K562 (cell line): ENCODE data around the gene PAN2. TPM values are rescaled to one million over a fixed set of nuclear protein-coding genes. Genes with fewer than 3 reads are reported as not detected.

Experiments used
- ATAC-seq: fragments of 200-7000 bp; cut with Tn5 transposase; 3 replicates; pipeline ENCODE4 v1.9.1; 2020; ENCODE audit warnings: moderate library complexity
- BruUV-seq: library from RNA; stranded (reverse); fragments of 400-500 nt; replicated peaks from 2 replicates; lab custom pipeline; 2021; lab: Mats Ljungman, UMichigan
- CTCF ChIA-PET: fragments of 300-600 bp; formaldehyde crosslinking; extraction: SDS; loops from one replicate; lab custom pipeline; 2021; ENCODE audit warnings: low intra/inter-chr PET ratio; lab: Yijun Ruan, JAX
- POLR2A ChIA-PET: fragments of 300-600, 350-650 bp; sonication (Branson Sonifier 250); formaldehyde crosslinking; extraction: SDS; loops from one replicate; lab custom pipeline; 2021; ENCODE audit warnings: antibody characterized with exemption, inconsistent platforms; lab: Yijun Ruan, JAX
- DNase-seq, 4 experiments: peaks; one replicate each; pipeline versions ENCODE4 v3.0.0 to v3.0.0-alpha.2; 2011 to 2018; ENCODE audit warnings: low spot score in 3 of 4, mixed read lengths in 3 of 4; ENCODE audit errors: extremely low read depth in 1 of 4
- FAIRE-seq: peaks from 2 replicates; lab custom pipeline; 2011; peaks lifted over from hg19 to GRCh38; lab: Jason Lieb, UNC
- H2AFZ ChIP-seq: 2 replicates; pipeline ENCODE4 v1.6.0; 2011; ENCODE audit warnings: low read depth, low read length, control low read depth, inconsistent platforms
- H3K27ac ChIP-seq: fragments of 200-600 bp; 3 replicates; pipeline ENCODE4 v1.8.0; 2011; ENCODE audit warnings: low read depth, mild to moderate bottlenecking, control low read depth, inconsistent platforms, low read length, moderate library complexity, mixed read lengths; ENCODE audit errors: extremely low read depth
- H3K27me3 ChIP-seq, 2 experiments: fragments of 300-600 bp in 1 of 2; 2 replicates in 1 of 2; 3 replicates in 1 of 2; pipeline versions ENCODE4 v1.6.0 to v1.8.0; 2011; ENCODE audit warnings: inconsistent platforms in 2 of 2, low read length in 2 of 2, mild to moderate bottlenecking in 1 of 2, mixed read lengths in 1 of 2, moderate library complexity in 1 of 2; ENCODE audit not compliant: control insufficient read depth in 2 of 2, insufficient read depth in 2 of 2
- H3K36me3 ChIP-seq: fragments of 300-600 bp; 3 replicates; pipeline ENCODE4 v1.8.0; 2011; ENCODE audit warnings: mild to moderate bottlenecking, low read length, inconsistent platforms; ENCODE audit not compliant: control insufficient read depth, insufficient read depth
- H3K4me1 ChIP-seq, 2 experiments: fragments of 200-600 bp in 1 of 2; replicated peaks in 1 of 2; 2 replicates in 1 of 2; 3 replicates in 1 of 2; pipeline versions ENCODE4 v1.5.1 to v1.8.0; 2011; ENCODE audit warnings: inconsistent platforms in 2 of 2, low read length in 2 of 2, mild to moderate bottlenecking in 1 of 2, mixed read lengths in 1 of 2, moderate library complexity in 1 of 2; ENCODE audit not compliant: control insufficient read depth in 2 of 2, insufficient read depth in 2 of 2
- H3K4me2 ChIP-seq: 2 replicates; pipeline ENCODE4 v1.6.1; 2011; ENCODE audit warnings: low read length, control low read depth, inconsistent platforms, mixed read lengths; ENCODE audit not compliant: insufficient read depth
- H3K4me3 ChIP-seq: fragments of 200-600 bp; sonication (generic), shearing (Covaris generic); 2 replicates; pipeline ENCODE4 v1.5.1; 2016; ENCODE audit warnings: control low read depth, inconsistent platforms
- H3K79me2 ChIP-seq: fragments of 200-600 bp; 3 replicates; pipeline ENCODE4 v1.8.0; 2011; ENCODE audit warnings: low read length, inconsistent platforms; ENCODE audit not compliant: control insufficient read depth, insufficient read depth
- H3K9ac ChIP-seq, 2 experiments: 2 replicates each; pipeline versions ENCODE4 v1.6.0 to v1.6.1; 2011; ENCODE audit warnings: low read depth in 2 of 2, low read length in 2 of 2, control low read depth in 1 of 2, inconsistent platforms in 1 of 2, mild to moderate bottlenecking in 1 of 2, mixed read lengths in 1 of 2; ENCODE audit not compliant: insufficient read depth in 1 of 2
- H3K9me1 ChIP-seq: one replicate; pipeline ENCODE4 v1.6.0; 2011; ENCODE audit warnings: inconsistent platforms, mild to moderate bottlenecking, low read length, moderate library complexity; ENCODE audit not compliant: control insufficient read depth, insufficient read depth
- H3K9me3 ChIP-seq: replicated peaks from 2 replicates; pipeline ENCODE4 v1.5.1; 2011; ENCODE audit warnings: low read depth, low read length, inconsistent platforms; ENCODE audit not compliant: control insufficient read depth, insufficient read depth
- H4K20me1 ChIP-seq: replicated peaks from 2 replicates; pipeline ENCODE4 v1.6.1; 2011; ENCODE audit warnings: low read length, inconsistent platforms, mixed read lengths; ENCODE audit not compliant: control insufficient read depth, insufficient read depth
- GATA2 ChIP-seq: sonication (generic); formaldehyde crosslinking; IDR thresholded peaks from 2 replicates; pipeline ENCODE4 v1.4.0; 2020; ENCODE audit warnings: mild to moderate bottlenecking, missing genetic modification reagents
- KDM1A ChIP-seq, 2 experiments: fragments of 450-650 bp; IDR thresholded peaks; 2 replicates each; pipeline ENCODE4 v1.6.1; 2016; ENCODE audit warnings: mild to moderate bottlenecking in 2 of 2
- NCOA1 ChIP-seq: fragments of 450-650 bp; IDR thresholded peaks from 2 replicates; pipeline ENCODE4 v1.6.1; 2016; ENCODE audit warnings: low read depth
- NFIX ChIP-seq: fragments of 250-450 bp; sonication (Bioruptor Pico); IDR thresholded peaks from 2 replicates; pipeline ENCODE4 v1.4.0; 2020; ENCODE audit warnings: low read depth, mild to moderate bottlenecking, moderate library complexity
- RBM25 ChIP-seq: fragments of 200-400 bp; formaldehyde crosslinking; IDR thresholded peaks from 2 replicates; pipeline ENCODE4 v1.6.1; 2018; ENCODE audit warnings: low read length, low read depth, moderate library complexity; ENCODE audit not compliant: severe bottlenecking
- SREBF1 ChIP-seq: fragments of 150-350 bp; IDR thresholded peaks from 2 replicates; pipeline ENCODE4 v1.6.1; 2014; ENCODE audit warnings: antibody characterized with exemption, low read depth, low read length, borderline replicate concordance
- SRF ChIP-seq, 2 experiments: fragments of 250-450, 450-650 bp in 1 of 2; sonication (Bioruptor Pico) in 1 of 2; sonication (generic) in 1 of 2; formaldehyde crosslinking; IDR thresholded peaks; 2 replicates each; pipeline versions ENCODE4 v1.5.0 to v1.5.1; 2020 to 2022; ENCODE audit warnings: mild to moderate bottlenecking in 1 of 2, missing genetic modification reagents in 1 of 2
- TFAM ChIP-seq: fragments of 250-450 bp; sonication (Bioruptor Pico); conservative IDR thresholded peaks from 2 replicates; pipeline ENCODE4 v1.5.0; 2021; ENCODE audit warnings: mild to moderate bottlenecking, moderate library complexity
- ZNF121 ChIP-seq: sonication (generic); formaldehyde crosslinking; conservative IDR thresholded peaks from 2 replicates; pipeline ENCODE4 v1.8.0; 2022; ENCODE audit warnings: missing genetic modification reagents
- ZNF324 ChIP-seq: fragments of 250-450 bp; sonication (Bioruptor Pico); IDR thresholded peaks from 2 replicates; pipeline ENCODE4 v1.4.0; 2020; ENCODE audit warnings: mild to moderate bottlenecking
- ZNF354B ChIP-seq: fragments of 250-450 bp; sonication (Bioruptor Pico); IDR thresholded peaks from 2 replicates; pipeline ENCODE4 v1.4.0; 2020
- ZNF766 ChIP-seq: fragments of 200-800 bp; sonication (Bioruptor generic); conservative IDR thresholded peaks from 2 replicates; pipeline ENCODE4 v1.6.1; 2016; ENCODE audit warnings: missing genetic modification characterization, missing compliant biosample characterization
- WGBS: fragments of 100-300 bp; shearing (Covaris generic); methylation state at CpG from one replicate; pipeline ENCODE4 v1.1.6; 2016; ENCODE audit warnings: low coverage, mixed read lengths; ENCODE audit not compliant: insufficient coverage; ENCODE audit errors: missing lambda C conversion rate; 5-methylcytosine and 5-hydroxymethylcytosine counted together
- in situ Hi-C: fragments of 300-500 bp; cut with MboI; formaldehyde crosslinking; loops from 4 replicates; pipeline ENCODE4 v1.15.0; 2018; ENCODE audit warnings: inconsistent platforms, mixed read lengths
- intact Hi-C: fragments of 100-400 bp; cut with micrococcal nuclease; formaldehyde crosslinking; loops from 2 replicates; pipeline ENCODE4 v1.14.2; 2022
- polyA plus RNA-seq, 8 experiments: library from polyadenylated mRNA; depleted of rRNA in 4 of 8; stranded (reverse) in 5 of 8; unstranded in 3 of 8; fragments of >200 nt; fragmentation: Nextera tagmentation in 2 of 8; fragmentation: Illumina TruSeq in 1 of 8; extraction: Ambion mirVana in 2 of 8; extraction: Trizol in 1 of 8; gene quantifications; 2 replicates each; pipeline versions ENCODE4 v1.2.1 to v1.2.3, GENCODE V29; 2011 to 2014; ENCODE audit warnings: inconsistent platforms in 1 of 8, missing spikeins in 1 of 8
- total RNA-seq, 7 experiments: library from RNA; depleted of rRNA in 6 of 7; stranded (reverse); fragments of >200 nt in 6 of 7; fragmentation: Illumina TruSeq in 2 of 7; extraction: Trizol in 2 of 7; gene quantifications; 2 replicates each; pipeline versions ENCODE4 v1.2.1 to v1.2.3, GENCODE V29; 2011 to 2021; ENCODE audit warnings: low replicate concordance in 1 of 7
- TF ChIP-seq, protein P1 (sequence below), 2 experiments: IDR thresholded peaks; 2 replicates each; pipeline ENCODE4 v1.6.1; 2011; ENCODE audit warnings: borderline replicate concordance in 1 of 2, control low read depth in 1 of 2, low read depth in 1 of 2, low read length in 1 of 2, mild to moderate bottlenecking in 1 of 2, mixed read lengths in 1 of 2, moderate library complexity in 1 of 2; ENCODE audit not compliant: insufficient read depth in 1 of 2, insufficient read length in 1 of 2, poor library complexity in 1 of 2, severe bottlenecking in 1 of 2; ENCODE audit errors: extremely low read depth in 1 of 2

Gene PAN2
- total and polyA plus RNA-seq, 9 of the 15 experiments (the other 6 are each of a cell fraction or from before 2014, with no cell fraction given), result 15.0 to 66.1 (median 25.9) TPM

DNA sequence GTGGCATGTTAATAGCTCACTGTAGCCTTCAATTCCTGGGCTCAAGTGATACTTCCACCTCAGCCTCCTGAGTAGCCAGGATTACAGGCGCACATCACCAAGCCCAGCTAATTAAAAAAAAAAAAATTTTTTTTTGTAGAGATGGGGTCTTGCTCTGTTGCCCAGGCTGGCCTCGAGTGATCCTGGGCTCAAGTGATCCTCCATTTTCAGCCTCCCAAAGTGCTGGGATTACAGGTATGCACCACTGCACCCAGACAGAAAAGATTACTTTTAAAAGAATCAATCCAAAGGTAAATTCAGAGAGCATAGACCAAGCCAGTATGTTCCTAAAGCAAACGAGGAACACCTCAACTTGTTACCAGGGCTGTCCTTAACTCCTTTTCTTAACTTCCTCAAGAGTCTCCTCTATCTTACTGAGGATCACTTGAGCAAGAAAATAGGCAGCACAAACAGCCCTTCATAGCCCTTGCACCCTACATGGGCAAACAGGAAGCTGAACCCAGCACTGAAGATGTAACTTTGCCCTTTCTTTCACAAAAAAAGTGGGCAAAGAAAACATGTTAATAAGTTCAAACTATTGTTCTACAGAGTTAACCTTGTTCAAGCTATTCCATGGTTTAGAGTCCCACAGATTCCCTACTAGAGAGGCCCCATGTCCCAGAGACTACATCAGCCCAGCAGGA lies 45.0 kb downstream of the PAN2 start:
- Histone ChIP-seq H3K4me2 (no peak overlapping the region), H2AFZ (no peak overlapping the region), H3K9ac (no peak overlapping the region), H3K4me3 (no peak overlapping the region), H3K27ac (0 out of 3 replicates have a peak overlapping the region, but pooled peaks have one; percentile 33), H3K79me2 (peaks cover 71% of the 10 kb centered on the region), H3K9me1 (no peaks in the 10 kb centered on the region), H3K36me3 (peaks cover 85% of the 10 kb centered on the region), H4K20me1 (peaks cover 6% of the 10 kb centered on the region; the same call in 1 of the 2 replicates), H3K9me3 (no peaks in the 10 kb centered on the region), H3K4me1 (no peaks in the 10 kb centered on the region; a peak in 1 of 5 replicates), H3K27me3 (no peaks in the 10 kb centered on the region)
- peak; percentile 13; the same call in 1 of the 3 replicates for ATAC-seq
- WGBS, result 81% methylated on average over 3 of the region's 3 CpGs
- FAIRE-seq, result no peak
- no TSS peak for BruUV-seq
- ChIA-PET POLR2A (interaction anchor here (0.8 to 3.0 kb wide), 7 partner anchors 8 to 84 kb away, joined by 3 to 18 read pairs (median 4); partner anchors contain the start of gene CS), CTCF (no interaction called here)
- in situ Hi-C loops (no loop called here), intact Hi-C loops (no loop called here)
- DNase-seq, result no peak
- TF ChIP-seq NFIX (CRISPR knock-in tag), result no peak
- no peak for TF ChIP-seq ZNF354B (CRISPR knock-in tag)
- TF ChIP-seq GATA2, result 0 out of 2 replicates have a peak, but pooled peaks have one; percentile 10
- TF ChIP-seq RBM25, result peak; percentile 16
- TF ChIP-seq, protein P1, sequence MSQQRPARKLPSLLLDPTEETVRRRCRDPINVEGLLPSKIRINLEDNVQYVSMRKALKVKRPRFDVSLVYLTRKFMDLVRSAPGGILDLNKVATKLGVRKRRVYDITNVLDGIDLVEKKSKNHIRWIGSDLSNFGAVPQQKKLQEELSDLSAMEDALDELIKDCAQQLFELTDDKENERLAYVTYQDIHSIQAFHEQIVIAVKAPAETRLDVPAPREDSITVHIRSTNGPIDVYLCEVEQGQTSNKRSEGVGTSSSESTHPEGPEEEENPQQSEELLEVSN (IDR thresholded peaks at IDR 0.05; ENCODE audit: borderline replicate concordance in 1 of 2, extremely low read depth in 1 of 2, insufficient read depth in 1 of 2, insufficient read length in 1 of 2, low read depth in 1 of 2, low read length in 1 of 2, poor library complexity in 1 of 2, severe bottlenecking in 1 of 2), result no peak
- TF ChIP-seq ZNF121 (CRISPR knock-in tag), result peak; percentile 94
- TF ChIP-seq SREBF1, result no peak
- no peak for TF ChIP-seq TFAM (CRISPR knock-in tag)
- peak in 1 of 2 experiments; percentile 53; a peak in 1 of 4 replicates for TF ChIP-seq SRF (CRISPR knock-in tag; IDR thresholded peaks at IDR 0.05)
- no peak for TF ChIP-seq ZNF766 (CRISPR knock-in tag)
- no peak for TF ChIP-seq NCOA1
- no peak for TF ChIP-seq ZNF324
- no peak for TF ChIP-seq KDM1A (IDR thresholded peaks at IDR 0.05)
